HCT116 (cell line): ENCODE data around the gene TKFC. TPM values are rescaled to one million over a fixed set of nuclear protein-coding genes. Genes with fewer than 3 reads are reported as not detected.

Experiments
- ATAC-seq: fragments of 200-7000 bp; cut with Tn5 transposase; 2 replicates; pipeline ENCODE4 v1.9.1; 2020; ENCODE audit warnings: mild to moderate bottlenecking, moderate library complexity
- BruUV-seq: library from RNA; stranded (reverse); fragments of 400-500 nt; replicated peaks from 2 replicates; lab custom pipeline; 2021; lab: Mats Ljungman, UMichigan
- CTCF ChIA-PET: fragments of 300-600 bp; sonication (Branson Sonifier 250); formaldehyde crosslinking; loops from one replicate; lab custom pipeline; 2021; ENCODE audit warnings: antibody characterized with exemption; lab: Charles Lee
- POLR2A ChIA-PET: fragments of 300-600, 350-600 bp; sonication (Branson Sonifier 250); formaldehyde crosslinking; loops from one replicate; lab custom pipeline; 2021; ENCODE audit warnings: antibody characterized with exemption; lab: Charles Lee
- RAD21 ChIA-PET, 2 experiments: fragments of 300-600 bp; sonication (Branson Sonifier 250); formaldehyde crosslinking; loops; one replicate each; lab custom pipeline; 2023; ENCODE audit warnings: low total read pairs in 2 of 2; ENCODE audit not compliant: uncharacterized antibody in 2 of 2, unreplicated experiment in 2 of 2, low non-redundant PET in 1 of 2; lab: Charles Lee
- DNase-seq: peaks from one replicate; pipeline ENCODE4 v3.0.0-alpha.2; 2010; ENCODE audit warnings: low read depth, low spot score
- H2AFZ ChIP-seq: fragments of 200-600 bp; shearing (Covaris generic), sonication (generic); 2 replicates; pipeline ENCODE4 v1.6.1; 2017; ENCODE audit warnings: low read depth, mixed run types, mixed read lengths, antibody characterized with exemption, low read length; ENCODE audit not compliant: poor library complexity, severe bottlenecking
- H3K27ac ChIP-seq: 2 replicates; pipeline ENCODE4 v1.5.1; 2012; ENCODE audit warnings: low read depth, low read length
- H3K27me3 ChIP-seq: fragments of 200-600 bp; sonication (generic); 2 replicates; pipeline ENCODE4 v1.6.1; 2016; ENCODE audit warnings: mixed run types, low read length, mixed read lengths; ENCODE audit not compliant: insufficient read depth
- H3K36me3 ChIP-seq, 2 experiments: fragments of 200-500 bp in 1 of 2; fragments of 200-600 bp in 1 of 2; sonication (Bioruptor generic) in 1 of 2; sonication (generic) in 1 of 2; 2 replicates each; pipeline versions ENCODE4 v1.5.1 to v1.6.1; 2014 to 2016; ENCODE audit warnings: low read length in 2 of 2, inconsistent platforms in 1 of 2, mixed read lengths in 1 of 2, mixed run types in 1 of 2; ENCODE audit not compliant: insufficient read depth in 2 of 2, control insufficient read depth in 1 of 2
- H3K4me1 ChIP-seq, 2 experiments: fragments of 200-600 bp in 1 of 2; sonication (generic) in 1 of 2; 2 replicates each; pipeline versions ENCODE4 v1.5.1 to v1.6.1; 2012 to 2017; ENCODE audit warnings: low read length in 2 of 2, inconsistent platforms in 1 of 2, mild to moderate bottlenecking in 1 of 2, mixed read lengths in 1 of 2, mixed run types in 1 of 2, moderate library complexity in 1 of 2; ENCODE audit not compliant: insufficient read depth in 2 of 2, control insufficient read depth in 1 of 2
- H3K4me2 ChIP-seq: fragments of 200-600 bp; sonication (generic); 2 replicates; pipeline ENCODE4 v1.6.1; 2017; ENCODE audit warnings: mixed run types, low read length, mixed read lengths
- H3K4me3 ChIP-seq, 2 experiments: fragments of 200-600 bp in 1 of 2; sonication (generic) in 1 of 2; replicated peaks in 1 of 2; 2 replicates each; pipeline ENCODE4 v1.5.1; 2011 to 2016; ENCODE audit warnings: low read length in 2 of 2, control low read depth in 1 of 2, low read depth in 1 of 2, mild to moderate bottlenecking in 1 of 2, mixed read lengths in 1 of 2, mixed run types in 1 of 2
- H3K79me2 ChIP-seq: fragments of 200-600 bp; sonication (generic); 2 replicates; pipeline ENCODE4 v1.6.1; 2017; ENCODE audit warnings: mild to moderate bottlenecking, mixed run types, low read length, moderate library complexity, mixed read lengths; ENCODE audit not compliant: insufficient read depth
- H3K9ac ChIP-seq: fragments of 200-600 bp; sonication (generic); 2 replicates; pipeline ENCODE4 v1.6.1; 2016; ENCODE audit warnings: low read length, mixed read lengths
- H3K9me2 ChIP-seq: fragments of 200-600 bp; sonication (generic), shearing (Covaris generic); 2 replicates; pipeline ENCODE4 v1.6.1; 2017; ENCODE audit warnings: mixed run types, mild to moderate bottlenecking, moderate library complexity; ENCODE audit not compliant: insufficient read depth
- H3K9me3 ChIP-seq, 2 experiments: fragments of 200-500 bp in 1 of 2; fragments of 200-600 bp in 1 of 2; sonication (Bioruptor generic) in 1 of 2; sonication (generic) in 1 of 2; 2 replicates each; pipeline ENCODE4 v1.6.1; 2014 to 2017; ENCODE audit warnings: low read length in 2 of 2, mixed read lengths in 2 of 2, inconsistent platforms in 1 of 2, low read depth in 1 of 2, mild to moderate bottlenecking in 1 of 2, mixed run types in 1 of 2, moderate library complexity in 1 of 2; ENCODE audit not compliant: control insufficient read depth in 1 of 2, insufficient read depth in 1 of 2
- H4K20me1 ChIP-seq: fragments of 200-600 bp; sonication (generic), shearing (Covaris generic); 2 replicates; pipeline ENCODE4 v1.6.1; 2017; ENCODE audit warnings: mixed run types, mild to moderate bottlenecking, moderate library complexity; ENCODE audit not compliant: insufficient read depth
- ATF3 ChIP-seq: IDR thresholded peaks from 2 replicates; pipeline ENCODE4 v1.6.1; 2012
- CBX3 ChIP-seq: IDR thresholded peaks from 2 replicates; pipeline ENCODE4 v1.6.1; 2012; ENCODE audit warnings: low read depth
- ELF1 ChIP-seq: IDR thresholded peaks from 2 replicates; pipeline ENCODE4 v1.6.1; 2012; ENCODE audit warnings: low read depth, borderline replicate concordance
- EZH2 ChIP-seq: fragments of 200-600 bp; sonication (generic); IDR thresholded peaks from 2 replicates; pipeline ENCODE4 v1.6.1; 2017; ENCODE audit warnings: antibody characterized with exemption, mixed run types
- FOSL1 ChIP-seq: IDR thresholded peaks from 2 replicates; pipeline ENCODE4 v1.6.1; 2012; ENCODE audit warnings: low read depth
- JUND ChIP-seq: IDR thresholded peaks from 2 replicates; pipeline ENCODE4 v1.6.1; 2012
- POLR2A ChIP-seq: IDR thresholded peaks from 2 replicates; pipeline ENCODE4 v1.7.0; 2011; ENCODE audit warnings: borderline replicate concordance; ENCODE audit not compliant: insufficient read depth, insufficient read length; ENCODE audit errors: extremely low read depth
- POLR2AphosphoS5 ChIP-seq: IDR thresholded peaks from 2 replicates; pipeline ENCODE4 v1.6.1; 2011; ENCODE audit warnings: mild to moderate bottlenecking, low read depth, low read length, moderate library complexity
- RAD21 ChIP-seq: IDR thresholded peaks from 2 replicates; pipeline ENCODE4 v1.6.1; 2012; ENCODE audit warnings: low read depth, mild to moderate bottlenecking
- REST ChIP-seq: IDR thresholded peaks from 2 replicates; pipeline ENCODE4 v1.6.1; 2012; ENCODE audit warnings: low read depth
- SRF ChIP-seq: IDR thresholded peaks from 2 replicates; pipeline ENCODE4 v1.6.1; 2012; ENCODE audit warnings: low read depth
- TCF7L2 ChIP-seq: IDR thresholded peaks from 2 replicates; pipeline ENCODE4 v1.7.0; 2011; ENCODE audit warnings: borderline replicate concordance, inconsistent platforms; ENCODE audit not compliant: insufficient read depth, insufficient read length; ENCODE audit errors: extremely low read depth
- YY1 ChIP-seq: IDR thresholded peaks from 2 replicates; pipeline ENCODE4 v1.6.1; 2011; ENCODE audit warnings: low read length, low read depth, moderate library complexity, mild to moderate bottlenecking; ENCODE audit not compliant: insufficient replicate concordance; ENCODE audit errors: extremely low read depth
- ZBTB33 ChIP-seq: IDR thresholded peaks from 2 replicates; pipeline ENCODE4 v1.6.1; 2011; ENCODE audit warnings: mild to moderate bottlenecking, low read length, moderate library complexity; ENCODE audit not compliant: insufficient replicate concordance; ENCODE audit errors: extremely low read depth
- ZFX ChIP-seq: fragments of 450-650 bp; IDR thresholded peaks from 2 replicates; pipeline ENCODE4 v1.6.1; 2017
- intact Hi-C: fragments of 100-400 bp; cut with micrococcal nuclease; formaldehyde crosslinking; loops from 2 replicates; pipeline ENCODE4 v1.10.0; 2022
- total RNA-seq: library from RNA; stranded (reverse); gene quantifications from one replicate; pipeline ENCODE4 v1.2.1, GENCODE V29; 2021; ENCODE audit not compliant: unreplicated experiment
- TF ChIP-seq, protein P1 (sequence below), 3 experiments: fragments of 200-600 bp in 1 of 3; sonication (generic) in 1 of 3; IDR thresholded peaks in 2 of 3; conservative IDR thresholded peaks in 1 of 3; 2 replicates each; pipeline ENCODE4 v1.5.1; 2012 to 2017; ENCODE audit warnings: low read depth in 2 of 3, low read length in 2 of 3, antibody characterized with exemption in 1 of 3, borderline replicate concordance in 1 of 3, control low read depth in 1 of 3, mild to moderate bottlenecking in 1 of 3, mixed read lengths in 1 of 3, mixed run types in 1 of 3, moderate library complexity in 1 of 3; ENCODE audit not compliant: insufficient read depth in 1 of 3

Gene TKFC
- total RNA-seq, 1 experiment from 2014 or later: 156 TPM

DNA sequence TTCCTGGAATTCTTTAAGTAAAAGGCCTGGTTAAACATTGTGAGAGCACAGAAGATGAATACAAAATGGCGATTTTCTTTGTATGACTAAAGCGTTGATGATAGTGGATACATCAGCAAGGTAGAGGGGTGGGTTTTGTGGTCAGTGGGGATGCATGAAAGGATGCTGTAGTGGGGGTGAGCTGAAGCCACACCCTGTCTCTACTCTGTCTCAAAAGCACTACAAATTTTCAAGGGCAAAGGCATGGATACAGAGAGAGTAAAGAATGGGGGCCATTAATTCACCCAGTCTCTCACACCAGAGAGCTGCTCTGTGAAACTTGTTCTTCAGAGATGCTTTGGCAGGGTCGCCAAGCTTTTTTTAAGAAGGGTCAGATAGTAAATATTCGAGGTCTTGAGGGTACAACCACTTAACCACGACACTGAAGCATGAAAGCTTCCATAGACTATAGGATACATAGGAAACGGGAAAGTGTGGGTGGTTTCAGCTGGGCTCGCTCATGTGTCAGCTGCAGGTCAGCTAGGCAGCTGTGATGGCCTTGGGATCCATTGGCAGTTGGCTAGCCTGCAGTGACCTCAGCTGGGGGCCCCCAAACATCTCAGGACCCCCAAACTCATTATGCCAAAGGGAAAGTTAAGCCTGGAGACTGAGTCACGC, 37.4 kb downstream of the TKFC start (continued):
- TF ChIP-seq, protein P1, sequence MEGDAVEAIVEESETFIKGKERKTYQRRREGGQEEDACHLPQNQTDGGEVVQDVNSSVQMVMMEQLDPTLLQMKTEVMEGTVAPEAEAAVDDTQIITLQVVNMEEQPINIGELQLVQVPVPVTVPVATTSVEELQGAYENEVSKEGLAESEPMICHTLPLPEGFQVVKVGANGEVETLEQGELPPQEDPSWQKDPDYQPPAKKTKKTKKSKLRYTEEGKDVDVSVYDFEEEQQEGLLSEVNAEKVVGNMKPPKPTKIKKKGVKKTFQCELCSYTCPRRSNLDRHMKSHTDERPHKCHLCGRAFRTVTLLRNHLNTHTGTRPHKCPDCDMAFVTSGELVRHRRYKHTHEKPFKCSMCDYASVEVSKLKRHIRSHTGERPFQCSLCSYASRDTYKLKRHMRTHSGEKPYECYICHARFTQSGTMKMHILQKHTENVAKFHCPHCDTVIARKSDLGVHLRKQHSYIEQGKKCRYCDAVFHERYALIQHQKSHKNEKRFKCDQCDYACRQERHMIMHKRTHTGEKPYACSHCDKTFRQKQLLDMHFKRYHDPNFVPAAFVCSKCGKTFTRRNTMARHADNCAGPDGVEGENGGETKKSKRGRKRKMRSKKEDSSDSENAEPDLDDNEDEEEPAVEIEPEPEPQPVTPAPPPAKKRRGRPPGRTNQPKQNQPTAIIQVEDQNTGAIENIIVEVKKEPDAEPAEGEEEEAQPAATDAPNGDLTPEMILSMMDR (IDR thresholded peaks at IDR 0.05 in 2 of 3, conservative IDR thresholded peaks at IDR 0.05 in 1 of 3; ENCODE audit: borderline replicate concordance in 1 of 3, insufficient read depth in 1 of 3, low read depth in 2 of 3, low read length in 2 of 3): no peak
- TF ChIP-seq, all 23 proteins: peak for 0

GRCh38 chr11:61372659-61373420, 39.8 kb downstream of the TKFC start:
- H3K4me2 ChIP-seq: no peak overlapping the region
- H2AFZ ChIP-seq: no peak overlapping the region
- ChIA-PET POLR2A (no interaction called here), CTCF (no interaction called here), RAD21 (interaction anchor here in 1 of 2 experiments (0.7 kb wide), 1 partner anchor 13 kb away, joined by 3 read pairs; no protein-coding TSS in a partner anchor)
- intact Hi-C loops: no loop called here
- no peaks in the 10 kb centered on the region for H3K9me2 ChIP-seq
- H3K27ac ChIP-seq: no peak overlapping the region
- no TSS peak for BruUV-seq
- peaks cover 8 to 10% of the 10 kb centered on the region in 2 experiments for H3K36me3 ChIP-seq
- no peaks in the 10 kb centered on the region for H3K9me3 ChIP-seq
- DNase-seq (no peak), ATAC-seq (no peak)
- H4K20me1 ChIP-seq: no peaks in the 10 kb centered on the region
- H3K27me3 ChIP-seq: no peaks in the 10 kb centered on the region
- no peak overlapping the region for H3K4me3 ChIP-seq
- no peaks in the 10 kb centered on the region for H3K4me1 ChIP-seq
- H3K79me2 ChIP-seq: no peaks in the 10 kb centered on the region
- no peak overlapping the region for H3K9ac ChIP-seq
- TF ChIP-seq YY1 (no peak), CBX3 (no peak), SRF (no peak), ATF3 (no peak), EZH2 (no peak), POLR2AphosphoS5 (no peak), JUND (no peak), REST (no peak), ZFX (no peak), ELF1 (no peak), TCF7L2 (no peak), ZBTB33 (no peak), FOSL1 (no peak), RAD21 (no peak), POLR2A (no peak)
